ENCODE data around the gene EFCAB10.
"Not testable (repeated sequence)": the region's sequence is repeated elsewhere in the genome, so short reads cannot be mapped to it uniquely, and the experiment has no call there.

EFCAB10 gene

DNA sequence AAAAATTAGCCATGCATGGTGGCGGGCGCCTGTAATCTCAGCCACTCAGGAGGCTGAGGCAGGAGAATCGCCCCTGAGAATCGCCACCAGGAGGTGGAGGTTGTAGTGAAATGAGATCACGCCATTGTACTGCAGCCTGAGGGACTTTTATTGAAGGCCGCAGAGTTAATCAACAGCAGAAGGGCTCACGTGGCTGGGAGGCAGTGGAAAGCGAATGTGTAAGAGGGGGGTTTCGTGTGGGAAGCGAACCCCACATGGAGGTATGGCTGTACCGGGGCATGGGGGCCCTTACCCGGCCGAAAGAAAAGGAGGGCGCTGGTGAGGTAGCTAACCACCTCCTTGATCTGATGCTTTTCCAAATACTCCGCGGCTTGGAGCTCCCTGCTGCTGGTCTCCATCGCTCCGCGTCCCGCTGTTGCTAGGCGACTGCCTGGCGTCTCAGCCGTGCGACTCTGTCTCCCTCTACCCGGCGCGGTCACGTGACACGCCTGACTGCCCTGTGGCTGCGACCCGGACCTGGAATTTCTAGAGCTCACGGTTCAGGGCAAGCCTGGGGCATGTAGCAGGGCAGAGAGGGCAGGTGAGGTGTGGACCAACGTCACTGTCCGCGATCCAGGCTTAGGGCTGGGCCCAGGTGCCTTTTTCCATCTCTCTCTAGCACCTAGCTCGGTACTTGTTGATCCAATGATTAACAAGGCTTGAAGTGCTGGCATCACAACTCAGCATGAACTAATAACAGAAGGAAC is at the start of gene EFCAB10:
Gene EFCAB10, minus strand, starts transcription at position 428 of the 746 bp plus-strand sequence. Its CDS starts 30 bp downstream, at position 398.
- peak; percentile 20 for DNase-seq

DNA sequence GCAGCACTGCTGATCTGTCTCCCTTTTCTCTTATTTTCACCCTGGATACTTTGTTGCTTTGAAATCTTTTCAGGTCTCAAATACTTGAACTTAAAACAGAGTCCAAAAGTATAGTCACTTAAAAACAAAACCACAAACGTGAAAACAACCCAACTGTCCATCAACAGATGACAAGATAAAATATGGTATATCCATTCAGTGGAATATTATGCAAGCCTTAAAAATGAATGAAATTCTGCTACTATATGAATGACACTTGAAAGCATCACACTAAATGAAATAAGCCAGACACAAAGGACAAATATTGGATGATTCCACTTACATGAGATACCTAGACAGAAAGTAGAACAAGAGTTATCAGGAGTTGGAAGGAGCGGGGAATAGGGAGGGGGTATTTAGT is 44.7 kb upstream of the EFCAB10 start:
- DNase-seq, result no peak

DNA sequence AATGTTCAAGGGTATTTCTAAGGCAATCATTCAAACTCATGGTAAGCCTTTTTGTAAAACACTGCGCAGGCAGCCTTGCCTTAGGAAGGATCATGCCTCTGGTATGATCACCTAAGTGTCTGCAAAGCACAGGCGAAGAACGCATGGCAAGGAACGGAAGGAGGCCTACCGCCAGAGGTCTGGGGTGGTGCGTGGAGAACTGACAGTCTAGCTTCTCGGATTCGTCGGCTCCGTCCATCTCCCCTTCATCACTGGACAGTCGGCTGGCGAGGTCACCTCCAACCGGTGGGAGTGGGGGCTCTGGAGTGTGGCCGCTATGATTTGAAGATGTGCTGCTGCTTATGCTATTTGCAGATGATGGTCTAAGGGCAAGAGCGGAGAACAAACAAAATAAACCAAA is 42.6 kb upstream of the EFCAB10 start:
- no peak for DNase-seq

DNA sequence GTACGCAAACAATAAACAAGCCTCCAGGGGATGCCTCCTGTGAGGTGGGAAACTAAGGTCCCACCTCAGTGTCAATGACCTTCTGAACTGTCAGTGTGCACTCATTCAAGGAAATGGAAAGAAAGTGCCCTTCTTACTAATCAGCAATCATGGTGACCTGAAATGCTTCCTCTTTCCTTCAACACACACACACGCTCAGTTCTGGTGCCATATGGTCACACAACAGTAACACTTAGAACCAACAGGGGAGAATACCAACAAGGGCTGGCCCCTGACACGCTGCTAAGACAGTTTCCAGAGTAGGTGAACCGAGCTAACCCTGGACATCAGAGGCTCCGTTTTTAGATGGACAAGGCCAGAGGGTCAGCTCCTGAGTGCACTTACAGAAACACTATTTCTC is 42.1 kb upstream of the EFCAB10 start:
- DNase-seq, result no peak

GRCh38 chr7:105622106-105622731 is 40.9 kb upstream of the EFCAB10 start:
- no peak for DNase-seq

GRCh38 chr7:105621617-105622016 is 40.3 kb upstream of the EFCAB10 start:
- no peak for DNase-seq

GRCh38 chr7:105621176-105621575 is 39.9 kb upstream of the EFCAB10 start:
- no peak for DNase-seq

- no peak for DNase-seq
Measured at GRCh38 chr7:105619590-105619989, 38.3 kb upstream of the EFCAB10 start.

DNA sequence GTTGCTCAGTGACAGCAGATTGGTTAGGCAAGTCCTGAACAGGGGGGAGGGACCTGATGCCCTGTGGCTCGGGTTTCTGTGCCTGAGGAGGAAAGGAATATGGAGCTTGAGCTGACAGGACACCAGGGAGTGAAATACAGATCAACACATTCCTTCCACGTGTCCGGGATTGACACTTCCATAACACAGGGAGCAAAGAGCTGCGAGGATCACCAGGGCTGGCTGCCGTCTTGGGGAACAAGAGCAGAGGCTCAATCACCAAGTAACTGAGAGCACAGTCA is 36.7 kb upstream of the EFCAB10 start:
- DNase-seq, result no peak

DNA sequence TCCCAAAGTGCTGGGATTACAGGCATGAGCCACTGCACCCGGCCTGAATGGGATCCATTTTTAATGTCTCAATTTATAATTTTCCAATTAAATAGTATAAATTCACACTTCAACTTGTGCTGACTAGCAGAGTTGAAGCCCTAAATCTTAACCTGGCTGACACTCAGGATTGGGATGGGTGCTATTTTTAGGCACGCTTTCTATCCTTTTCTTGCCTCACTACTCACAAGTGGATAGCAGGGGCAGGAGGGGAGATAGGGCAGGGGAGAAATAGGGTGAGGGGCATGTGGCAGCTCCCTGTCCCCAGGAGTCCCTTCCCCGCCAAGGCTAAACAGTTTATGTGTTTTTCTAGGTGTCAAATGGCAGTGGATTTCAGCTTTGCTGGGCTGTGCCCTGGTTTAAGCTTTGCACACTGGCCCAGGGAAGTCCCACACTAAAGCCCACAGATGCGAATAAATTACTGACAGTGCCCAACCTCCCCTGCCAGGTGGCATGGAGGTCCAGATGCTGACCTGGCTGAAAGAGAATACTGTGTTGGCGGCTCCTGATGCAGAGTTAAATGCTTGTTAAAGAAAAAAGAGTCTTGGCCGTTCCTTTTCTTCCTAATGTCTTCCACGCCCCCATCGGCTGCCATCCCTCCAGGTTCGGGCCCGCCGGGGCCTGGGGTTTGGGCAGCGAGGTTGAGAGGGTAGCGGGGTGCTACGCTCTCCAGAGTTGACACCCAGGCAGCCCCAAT is 36.2 kb upstream of the EFCAB10 start:
- no peak for DNase-seq

DNA sequence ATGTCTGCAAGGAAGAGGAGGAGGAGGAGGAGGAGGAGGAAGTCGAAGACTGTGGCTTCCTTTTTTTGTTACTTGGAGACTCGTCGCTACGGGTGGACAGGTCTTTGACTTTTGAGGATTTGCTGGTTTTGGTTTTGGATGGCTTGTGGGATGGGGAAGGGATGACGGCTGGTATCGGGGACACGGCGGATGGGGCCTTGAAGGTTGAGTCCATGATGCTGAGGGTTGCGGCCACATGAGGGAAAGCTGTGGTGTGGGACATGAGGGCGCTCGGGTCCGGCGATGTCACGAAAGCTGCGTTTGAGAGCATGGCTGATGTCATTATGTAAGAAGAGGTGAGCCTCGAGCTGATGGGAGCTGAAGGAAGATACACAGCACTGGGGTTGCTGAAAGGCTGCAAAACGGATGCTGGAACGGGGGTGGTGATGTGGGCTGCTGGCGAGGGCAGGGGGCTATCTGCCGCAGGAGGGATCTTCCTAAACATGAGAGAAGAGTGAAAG is 33.1 kb upstream of the EFCAB10 start:
- DNase-seq, result no peak

DNA sequence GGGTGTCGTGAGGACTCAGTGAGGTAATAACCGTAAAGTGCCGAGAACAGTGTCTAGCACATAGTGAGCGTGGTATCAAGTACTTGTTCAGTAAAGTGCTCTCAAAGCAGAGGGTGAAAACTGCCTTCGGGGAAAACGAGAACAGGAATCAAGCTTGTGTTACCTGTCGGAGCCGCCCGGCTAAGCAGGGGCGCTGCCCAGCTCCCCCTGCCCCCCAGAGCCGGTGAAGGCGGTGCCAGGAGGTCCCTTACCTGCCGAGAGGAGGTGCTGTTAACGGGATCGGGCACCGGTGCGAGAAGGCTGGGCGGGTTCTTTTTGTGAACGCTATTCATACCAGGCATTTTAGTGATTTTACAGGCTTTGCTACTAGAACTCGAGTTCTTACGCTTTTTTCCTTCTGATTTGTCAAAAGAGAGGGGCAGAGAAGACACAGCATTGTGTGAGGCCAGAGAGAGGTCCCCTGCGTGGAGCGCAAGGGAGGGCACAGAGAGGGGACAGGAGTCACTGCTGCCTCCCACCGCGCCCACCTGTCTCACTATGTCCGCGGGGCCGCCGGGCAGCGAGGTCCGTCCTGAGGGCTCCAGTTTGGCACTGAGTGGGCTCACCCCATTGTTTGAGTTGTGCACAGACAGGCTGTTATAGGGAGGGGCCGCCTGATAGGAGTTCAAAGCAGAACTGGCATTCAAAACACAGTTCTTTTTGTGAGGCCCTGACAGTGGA is 32.5 kb upstream of the EFCAB10 start:
- no peak for DNase-seq

DNA sequence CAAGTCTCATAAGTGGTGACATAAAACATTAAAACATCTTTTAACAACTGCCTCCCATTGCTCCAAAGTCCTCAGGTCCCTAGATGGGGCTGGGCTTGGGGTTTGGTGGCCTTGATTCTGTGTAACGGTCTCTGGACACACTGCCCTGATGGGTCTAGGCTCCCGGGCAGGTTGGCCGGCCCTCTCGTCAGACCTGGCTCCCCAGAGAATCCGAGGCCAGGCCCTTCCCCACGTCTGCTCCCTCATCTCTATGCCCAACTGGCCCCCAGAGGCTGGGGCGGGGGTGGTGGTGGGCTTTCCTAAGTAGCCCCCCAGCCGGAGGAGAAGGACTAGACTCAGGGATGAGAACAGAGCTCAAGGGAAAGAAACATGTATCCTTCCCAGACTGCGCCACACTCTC is 31.5 kb upstream of the EFCAB10 start:
- DNase-seq, result no peak

DNA sequence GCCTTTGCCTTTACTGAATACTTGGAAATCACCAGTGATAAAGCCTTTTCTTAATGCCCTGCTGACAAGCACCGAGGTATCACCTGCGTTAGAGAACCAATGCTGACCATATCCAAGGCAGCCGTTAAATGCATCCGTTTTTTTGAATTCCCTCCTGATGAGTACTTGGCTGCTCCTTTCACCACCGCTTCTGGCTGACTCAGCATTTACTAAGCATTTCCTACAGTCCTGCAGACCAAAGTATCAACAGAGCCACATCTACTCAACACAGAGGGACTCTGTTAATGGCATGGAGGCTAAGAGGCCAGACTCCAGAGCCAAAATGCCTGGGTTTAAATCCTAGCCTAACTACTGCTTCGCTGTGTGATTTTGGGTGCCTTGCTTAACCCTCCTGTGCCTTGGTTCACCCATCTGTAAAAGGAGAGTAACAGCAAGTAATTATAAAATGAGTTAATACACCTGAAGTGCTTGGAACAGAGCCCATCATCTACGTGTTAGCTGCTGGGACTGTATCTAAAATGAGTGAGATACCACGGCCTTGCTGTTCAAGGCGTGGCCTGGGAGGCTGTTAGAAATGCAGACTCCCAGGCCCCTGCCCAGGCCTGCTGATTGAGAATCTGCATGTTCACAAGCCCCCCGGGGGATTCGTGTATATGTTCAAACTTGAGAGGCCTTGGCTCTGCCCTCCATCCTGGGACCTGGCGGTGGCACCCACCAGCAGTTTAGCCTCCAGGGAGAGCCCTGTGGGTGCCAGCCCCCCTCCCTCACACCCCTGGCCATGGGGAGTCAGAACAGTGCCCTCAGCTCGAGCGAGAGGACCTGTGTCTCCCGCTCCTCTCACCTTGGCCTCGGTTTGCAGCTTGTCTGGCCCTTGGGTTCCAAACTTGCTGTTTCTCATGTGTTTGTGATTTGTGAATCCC is 30.8 kb upstream of the EFCAB10 start:
- DNase-seq, result no peak

- no peak for DNase-seq
Measured at GRCh38 chr7:105610165-105610930, 29.1 kb upstream of the EFCAB10 start.

- no peak for DNase-seq
Measured at GRCh38 chr7:105602325-105603305, 21.3 kb upstream of the EFCAB10 start.

DNA sequence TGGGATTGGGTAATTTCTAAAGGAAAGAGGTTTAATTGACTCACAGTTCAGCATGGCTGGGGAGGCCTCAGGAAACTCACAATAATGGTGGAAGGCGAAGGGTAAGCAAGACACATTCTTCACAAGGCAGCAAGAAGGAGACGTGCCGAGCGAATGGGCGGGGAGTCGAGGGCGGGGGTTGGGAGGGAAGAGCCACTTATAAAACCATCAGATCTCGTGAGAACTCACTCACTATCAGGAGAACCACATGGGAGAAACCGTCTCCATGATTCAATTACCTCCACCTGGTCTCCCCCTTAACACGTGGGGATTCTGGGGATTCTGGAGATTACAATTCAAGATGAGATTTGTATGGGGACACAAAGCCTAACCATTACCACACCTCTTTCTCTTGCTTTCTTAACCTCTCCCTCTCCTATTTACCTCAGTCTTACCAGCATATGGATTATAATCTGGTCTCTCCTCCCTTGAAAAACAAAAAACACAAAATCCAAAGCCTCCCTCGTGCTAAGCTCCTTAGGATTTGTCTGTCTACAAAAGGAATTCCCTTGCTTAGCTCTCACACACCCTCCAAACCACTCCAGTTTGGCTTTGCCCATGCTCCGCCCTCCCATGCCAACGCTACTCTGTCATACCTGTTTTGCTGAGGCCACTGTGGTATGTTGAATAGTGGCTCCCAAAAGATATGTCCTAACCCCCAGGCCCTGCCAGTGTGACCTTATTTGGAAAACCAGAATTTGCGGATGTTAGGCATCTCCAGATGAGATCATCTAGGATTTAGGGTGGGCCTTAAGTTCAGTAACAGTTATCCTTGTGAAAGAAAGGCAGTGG is 19.6 kb upstream of the EFCAB10 start:
- DNase-seq, result no peak

DNA sequence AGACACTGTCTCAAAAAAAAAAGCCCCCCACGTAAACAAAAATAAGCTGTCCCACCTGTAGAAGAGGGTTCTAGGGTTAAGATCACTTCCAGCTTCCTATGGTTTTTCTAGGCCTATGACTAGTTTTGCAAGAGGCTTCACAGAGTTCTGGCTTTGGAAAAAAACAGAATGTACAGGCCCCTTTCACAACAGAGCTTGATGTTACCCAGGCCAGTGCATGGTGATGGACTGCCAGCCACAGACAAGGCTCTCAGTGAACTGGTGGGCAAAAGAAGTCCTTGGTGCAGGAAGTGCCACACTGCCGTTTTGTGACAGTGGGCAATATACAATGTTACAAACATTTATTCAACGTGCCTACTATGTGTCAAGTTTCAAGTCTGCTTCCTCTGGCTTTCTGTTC is 18.3 kb upstream of the EFCAB10 start:
- no peak for DNase-seq

GRCh38 chr7:105599080-105599479 is 17.8 kb upstream of the EFCAB10 start:
- not testable (repeated sequence) for DNase-seq

Data from activated CD4-positive, alpha-beta T cell treated with anti-CD3 and anti-CD28 coated beads for 4 hours (primary cell).